Measurements from ENCODE around the gene HSPA12A.

Gene HSPA12A

DNA sequence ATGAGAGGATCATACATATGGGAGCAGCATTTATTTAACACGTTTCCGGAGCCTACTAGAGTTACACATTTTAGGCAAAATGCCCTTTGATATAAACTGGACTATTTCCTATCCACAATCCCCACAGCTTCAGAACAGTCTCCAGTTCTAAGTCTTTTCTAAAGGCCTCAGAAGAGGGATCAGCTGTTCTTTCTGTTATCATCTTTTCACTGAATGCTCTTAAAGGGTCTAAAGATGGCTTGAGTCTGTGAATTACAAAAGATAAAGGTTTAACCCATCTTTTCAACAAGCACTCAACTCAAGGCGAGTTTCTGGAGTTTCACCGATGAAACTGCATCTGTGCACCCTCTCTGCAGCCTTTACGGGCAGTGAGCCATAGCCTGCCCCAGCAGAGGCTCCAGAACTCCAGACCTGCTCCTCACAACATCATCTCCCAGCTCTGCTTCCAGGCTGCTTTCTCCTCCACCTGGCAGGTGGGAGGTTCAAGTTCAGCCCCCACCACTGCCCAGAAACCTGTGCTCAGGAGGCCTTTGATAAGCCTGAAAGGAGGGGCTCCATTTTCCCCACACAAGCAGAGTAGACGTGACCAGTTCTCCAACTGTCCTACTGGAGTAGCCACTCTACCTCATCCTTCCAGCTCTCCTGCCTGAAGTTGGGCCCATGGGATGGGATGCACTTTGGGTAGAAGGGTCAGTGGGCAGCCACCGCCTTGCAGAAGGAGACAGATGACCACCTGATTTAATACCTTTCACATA is 53.4 kb downstream of the HSPA12A start:
- no peak for DNase-seq

GRCh38 chr10:116688241-116688711 is 54.1 kb downstream of the HSPA12A start:
- DNase-seq = no peak

DNA sequence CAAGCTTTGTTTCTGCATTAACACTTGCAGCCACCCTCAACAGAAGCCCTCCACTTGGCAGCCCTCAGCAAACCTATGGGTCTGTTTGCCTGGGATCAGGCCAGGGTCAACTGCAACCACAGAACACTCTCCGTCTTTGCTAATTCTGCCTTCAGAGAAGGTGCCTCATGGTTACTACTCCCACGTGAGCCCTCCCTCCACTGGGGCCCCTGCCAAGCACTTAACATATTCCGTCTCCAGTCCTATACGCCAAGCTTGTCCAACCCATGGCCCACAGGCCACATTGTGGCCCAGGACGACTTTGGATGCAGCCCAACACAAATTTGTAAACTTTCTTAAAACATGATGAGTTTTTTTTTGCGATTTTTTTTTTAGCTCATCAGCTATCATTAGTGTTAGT is 54.7 kb downstream of the HSPA12A start:
- DNase-seq = no peak

DNA sequence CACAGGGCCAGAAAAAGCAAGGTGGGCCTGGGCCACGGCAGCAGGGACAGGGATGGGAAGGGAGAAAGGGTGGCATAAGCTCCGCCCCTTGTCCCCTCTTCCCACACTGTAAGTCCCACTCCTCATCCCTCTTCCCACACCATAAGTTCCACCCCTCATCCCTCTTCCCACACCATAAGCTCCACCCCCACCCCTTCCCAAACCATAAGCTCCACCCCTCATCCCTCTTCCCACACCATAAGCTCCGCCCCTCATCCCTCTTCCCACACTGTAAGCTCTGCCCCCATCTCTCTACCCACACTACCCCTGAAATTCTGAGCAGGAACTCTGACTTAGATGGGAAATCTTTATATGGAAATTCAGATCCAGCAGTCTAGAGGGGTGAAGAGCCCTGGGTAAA is 55.7 kb downstream of the HSPA12A start:
- no peak for DNase-seq

GRCh38 chr10:116685807-116686206 is 56.6 kb downstream of the HSPA12A start:
- DNase-seq = no peak

DNA sequence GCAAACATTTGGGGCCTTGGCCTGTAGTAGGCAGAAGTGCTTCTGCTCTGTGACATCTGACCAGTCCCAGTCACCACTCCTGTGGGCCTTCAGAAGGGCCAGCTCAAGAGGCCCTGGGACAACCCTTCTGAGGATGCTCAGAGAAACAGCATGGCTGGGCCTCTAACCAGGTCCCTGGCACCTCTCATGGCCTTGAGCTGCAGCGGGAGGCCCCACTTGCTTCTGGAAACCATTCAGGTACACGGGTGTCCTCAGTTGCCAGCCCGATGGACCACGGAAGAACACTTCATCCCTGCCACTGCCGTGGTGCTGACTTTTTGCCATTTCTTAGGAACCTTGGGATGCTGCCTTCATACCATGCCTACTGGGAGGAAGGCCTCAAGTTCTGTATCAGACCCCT is 57.6 kb downstream of the HSPA12A start:
- no peak for DNase-seq

GRCh38 chr10:116683821-116684220 is 58.5 kb downstream of the HSPA12A start:
- no peak for DNase-seq

GRCh38 chr10:116683166-116683565 is 59.2 kb downstream of the HSPA12A start:
- DNase-seq = no peak

DNA sequence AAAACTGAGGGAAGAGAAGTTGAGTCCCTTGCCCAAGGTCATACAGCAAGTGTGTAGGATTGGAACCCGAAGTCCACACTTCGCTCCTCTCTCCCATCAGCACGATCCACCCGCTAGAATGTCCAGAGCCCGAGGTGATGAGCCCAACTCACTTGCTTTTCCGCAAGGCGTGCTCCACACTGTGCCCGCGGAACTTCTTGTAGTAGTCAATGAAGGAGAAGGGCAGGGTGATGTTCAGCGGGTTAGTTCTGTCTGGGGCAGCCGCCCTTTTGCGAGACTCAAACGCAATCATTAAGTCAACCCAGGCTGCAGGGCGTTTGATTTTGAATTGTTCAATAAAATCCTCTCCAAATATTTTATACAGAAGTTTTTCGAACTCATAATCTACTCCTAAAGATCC is 63.0 kb downstream of the HSPA12A start:
- DNase-seq = no peak

- DNase-seq = no peak
Observed at GRCh38 chr10:116676633-116677032, 65.7 kb downstream of the HSPA12A start.

DNA sequence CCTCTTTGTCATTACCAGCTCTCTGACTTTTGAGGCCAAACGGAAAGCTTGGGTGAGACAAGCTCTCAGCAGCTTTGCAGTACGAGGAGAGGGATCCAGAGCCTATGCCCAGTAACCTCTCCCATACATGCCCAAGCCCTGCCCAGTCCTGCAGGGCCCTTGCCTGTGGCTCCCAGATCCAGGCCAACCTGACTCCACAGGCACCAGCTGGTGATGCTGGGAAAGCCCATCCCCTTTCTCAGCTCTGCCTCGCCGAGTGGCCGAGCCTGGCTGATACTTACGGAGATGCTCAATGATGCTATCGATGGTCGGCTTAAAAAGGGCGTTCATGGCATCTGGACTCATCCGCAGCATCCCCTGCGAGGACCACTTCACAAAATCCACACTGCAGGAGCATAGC is 66.2 kb downstream of the HSPA12A start:
- no peak for DNase-seq

DNA sequence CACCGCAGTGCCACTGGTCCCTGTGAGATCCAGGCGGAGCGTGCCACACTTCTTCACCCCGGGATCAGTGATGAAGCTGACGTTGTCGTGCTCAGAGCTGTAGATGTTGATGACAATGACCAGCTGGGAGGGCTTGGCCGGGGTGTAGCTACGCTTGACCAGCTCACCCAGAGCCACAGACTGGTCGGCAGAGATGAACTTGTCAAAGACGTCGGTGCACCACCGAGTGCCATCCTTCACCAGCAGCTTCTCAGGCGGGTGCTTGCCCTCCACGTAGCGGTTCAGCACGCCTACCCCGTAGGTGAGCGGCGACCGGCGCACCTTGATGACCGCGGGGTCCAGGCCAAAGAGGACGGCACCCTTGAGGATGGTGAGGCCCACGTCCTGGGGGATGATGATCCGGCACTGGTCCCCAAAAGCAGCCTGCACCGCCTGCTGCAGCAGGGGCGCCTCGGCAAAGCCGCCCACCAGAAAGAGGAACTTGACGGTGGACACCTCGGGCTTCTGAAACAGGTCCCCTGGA is 67.4 kb downstream of the HSPA12A start:
- DNase-seq = no peak

DNA sequence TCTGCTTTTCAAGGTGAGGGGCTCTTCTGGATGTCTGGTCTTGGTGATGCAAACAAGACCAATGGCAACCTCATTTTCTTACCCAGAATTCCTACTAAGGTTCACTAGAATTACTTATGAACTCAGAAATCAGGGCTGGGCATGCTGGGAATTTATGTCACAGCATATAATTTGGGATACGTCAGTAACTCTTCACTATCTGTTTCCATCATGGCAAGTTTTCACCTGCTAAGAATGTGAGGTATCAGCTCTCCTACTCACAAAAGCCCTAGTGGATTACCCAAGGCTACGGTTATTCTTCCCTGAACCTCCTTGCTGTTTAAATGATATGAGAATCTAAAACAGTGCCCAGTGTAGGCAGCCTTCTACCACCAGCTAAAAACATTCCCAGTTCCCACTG is 68.5 kb downstream of the HSPA12A start:
- no peak for DNase-seq

- DNase-seq = no peak
Observed at GRCh38 chr10:116672891-116673290, 69.5 kb downstream of the HSPA12A start.

DNA sequence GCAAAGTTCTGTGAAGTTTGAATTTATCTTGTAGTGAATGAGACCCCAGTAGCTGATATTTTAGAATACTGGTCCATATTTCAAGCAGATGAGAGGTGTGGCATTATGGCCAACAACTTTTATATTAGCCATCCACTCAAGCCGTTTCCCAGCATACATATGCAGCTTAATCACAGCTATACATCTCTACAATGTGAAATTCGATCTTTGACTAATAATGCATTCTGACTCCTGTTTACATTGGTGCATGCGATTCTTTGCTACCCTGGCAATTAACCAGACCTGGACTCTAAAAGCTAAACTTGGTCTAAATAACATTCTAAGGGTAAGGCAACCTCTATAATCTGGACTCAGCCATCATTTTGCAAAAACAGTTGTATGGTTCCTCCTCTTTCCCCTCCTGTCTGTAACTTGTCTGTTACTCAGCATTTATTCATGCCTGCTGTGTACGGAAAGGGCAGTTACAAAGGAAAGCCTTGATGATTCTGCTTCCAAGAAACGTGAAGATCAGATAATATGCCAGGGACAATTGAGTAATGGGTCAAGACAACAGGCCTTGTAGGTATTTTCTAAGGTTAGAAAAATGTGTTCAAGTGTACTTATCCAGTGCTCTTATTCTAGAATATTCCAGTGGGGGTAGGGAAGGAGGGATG is 71.0 kb downstream of the HSPA12A start:
- no peak for DNase-seq

DNA sequence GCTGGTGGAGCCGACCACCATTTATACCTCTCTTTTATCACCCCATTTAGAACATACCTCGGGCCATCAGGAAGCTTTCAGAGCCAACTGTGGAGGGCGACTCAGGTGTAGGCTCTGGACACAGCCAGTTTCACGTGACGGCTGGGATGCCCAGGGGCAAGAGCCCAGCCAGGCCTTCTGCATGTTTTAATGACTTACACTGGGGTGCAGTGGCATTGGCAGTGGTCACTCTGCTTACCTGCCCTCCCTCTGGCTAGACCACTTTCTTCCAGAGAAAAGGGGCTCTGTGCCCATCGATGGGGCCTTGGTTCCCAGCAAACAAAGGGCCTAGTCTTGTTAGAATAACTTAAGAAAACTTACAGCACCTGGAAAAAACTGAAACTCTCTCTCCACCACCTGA is 71.7 kb downstream of the HSPA12A start:
- DNase-seq = no peak

- no peak for DNase-seq
Observed at GRCh38 chr10:116669832-116670644, 72.3 kb downstream of the HSPA12A start.

- no peak for DNase-seq
Observed at GRCh38 chr10:116669080-116669479, 73.3 kb downstream of the HSPA12A start.

DNA sequence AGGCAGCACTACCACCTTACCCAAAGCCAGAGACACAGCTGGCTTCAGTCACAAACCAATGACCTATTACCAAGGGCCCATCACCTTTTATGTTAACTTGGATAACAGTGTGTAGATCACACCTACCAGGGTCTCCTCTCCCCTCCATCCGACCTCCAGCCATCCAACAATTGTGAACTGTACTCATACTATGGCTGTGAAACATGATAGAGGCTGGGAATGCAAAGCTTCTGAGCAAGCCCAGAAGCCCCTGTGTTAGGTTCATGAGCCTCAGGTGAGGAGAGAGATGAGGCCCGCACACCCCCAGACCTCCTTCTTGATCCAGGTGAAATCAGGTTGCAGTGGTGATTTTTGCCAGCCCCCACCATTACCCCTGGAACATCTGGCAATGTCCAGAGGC is 73.9 kb downstream of the HSPA12A start:
- DNase-seq = no peak

DNA sequence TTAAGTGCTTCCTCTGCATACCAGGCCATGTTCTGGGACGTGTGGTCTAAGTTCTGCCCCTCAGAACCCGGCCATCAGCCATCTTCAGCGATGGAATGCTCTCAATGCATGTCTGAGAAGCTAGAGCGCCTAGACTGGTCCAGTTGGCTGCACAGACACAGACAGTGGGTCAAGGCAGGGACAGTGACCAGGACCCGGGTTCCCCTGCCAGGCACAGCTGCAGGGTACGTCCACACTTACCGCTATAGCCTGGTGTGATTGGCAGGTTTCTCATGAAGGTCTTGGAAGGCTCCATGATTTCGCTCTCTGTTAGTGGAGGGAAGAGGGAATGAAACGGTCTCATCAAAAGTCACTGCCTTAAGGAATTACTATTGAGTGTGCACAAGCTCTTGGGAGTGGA is 74.3 kb downstream of the HSPA12A start:
- no peak for DNase-seq

DNA sequence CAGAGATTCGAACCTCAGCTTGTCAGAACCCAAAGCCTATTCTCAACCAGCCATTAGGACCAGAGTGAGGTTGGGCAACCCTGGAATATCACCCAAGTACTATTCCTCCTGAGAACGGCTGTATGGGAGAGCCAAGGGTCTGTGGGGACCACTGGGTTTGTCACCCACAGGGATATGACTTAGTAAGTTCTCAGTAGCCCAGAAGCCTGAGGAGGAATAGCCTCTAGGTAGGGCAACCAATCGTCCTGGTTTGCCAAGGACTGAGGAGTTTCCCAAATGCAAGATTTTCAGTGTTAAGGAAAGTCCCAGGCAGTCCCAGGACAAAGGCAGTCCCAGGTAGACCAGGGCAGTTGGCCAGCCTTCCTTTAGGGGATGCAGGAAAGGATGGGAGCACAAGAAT is 74.9 kb downstream of the HSPA12A start:
- DNase-seq = no peak

DNA sequence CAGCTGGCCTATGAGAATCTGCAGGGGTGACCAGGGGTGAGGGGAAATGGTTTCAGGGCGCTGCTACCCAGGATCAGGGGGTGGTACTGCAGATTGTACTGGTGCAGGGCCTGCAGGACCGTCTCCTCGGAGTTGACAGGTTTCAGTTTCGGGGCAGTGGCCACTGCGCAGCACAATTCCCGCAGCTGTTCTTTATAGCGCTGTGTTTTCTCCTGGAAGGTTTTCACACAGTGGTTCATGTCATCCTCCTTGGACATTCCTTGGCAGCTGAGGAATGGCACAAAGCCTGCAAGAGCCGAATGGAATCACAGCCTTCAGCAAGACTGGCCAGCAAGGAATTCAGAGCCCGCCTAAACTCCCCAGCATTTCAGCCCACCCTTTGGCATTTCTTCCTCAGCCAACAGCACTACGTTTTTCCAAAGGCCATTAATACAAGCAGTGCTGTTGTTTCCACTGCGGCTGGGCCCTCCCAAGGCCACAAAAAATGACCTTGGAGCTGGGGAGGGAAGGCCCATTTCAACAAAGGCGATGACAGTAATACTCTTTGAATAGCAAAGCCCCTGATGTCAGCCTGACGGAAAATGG is 76.7 kb downstream of the HSPA12A start:
- DNase-seq = no peak

DNA sequence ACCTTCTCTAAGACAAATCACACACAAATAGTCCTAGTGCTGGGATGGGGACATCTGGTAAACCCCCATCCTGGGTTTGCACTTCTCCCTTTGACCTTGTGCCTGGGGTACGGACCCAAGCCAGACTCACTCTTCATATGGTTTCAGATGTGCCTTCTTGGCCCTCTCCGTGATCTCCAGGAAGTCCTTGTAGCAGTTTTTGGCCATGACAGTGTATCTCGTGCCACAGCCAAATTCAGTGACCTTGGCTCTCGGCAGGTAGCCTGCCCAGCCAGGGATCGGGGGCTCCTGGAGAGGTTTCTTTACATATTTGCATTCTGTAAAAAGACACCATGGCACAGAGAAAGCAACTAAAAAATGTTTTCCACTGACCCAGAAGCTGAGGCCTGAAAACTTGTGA is 77.7 kb downstream of the HSPA12A start:
- DNase-seq = no peak
